ENCODE results near the gene MRPL20.
"Not testable (repeated sequence)": the region's sequence is repeated elsewhere in the genome, so short reads cannot be mapped to it uniquely, and the experiment has no call there.

MRPL20 gene

GRCh38 chr1:1411626-1412025 lies 4.5 kb upstream of the MRPL20 start:
- no peak for DNase-seq (ENCODE audit: low read depth in 2 of 2, low spot score in 1 of 2)

DNA sequence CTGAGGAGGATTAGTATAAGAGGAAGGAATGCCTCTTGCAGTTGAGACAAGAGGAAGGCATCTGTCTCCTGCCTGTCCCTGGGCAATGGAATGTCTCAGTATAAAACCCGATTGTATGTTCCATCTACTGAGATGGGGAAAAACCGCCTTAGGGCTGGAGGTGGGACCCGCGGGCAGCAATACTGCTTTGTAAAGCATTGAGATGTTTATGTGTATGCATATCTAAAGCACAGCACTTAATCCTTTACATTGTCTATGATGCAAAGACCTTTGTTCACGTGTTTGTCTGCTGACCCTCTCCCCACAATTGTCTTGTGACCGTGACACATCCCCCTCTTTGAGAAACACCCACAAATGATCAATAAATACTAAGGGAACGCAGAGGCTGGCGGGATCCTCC lies 3.1 kb upstream of the MRPL20 start:
- not testable (repeated sequence) for DNase-seq (ENCODE audit: low read depth in 2 of 2, low spot score in 1 of 2)

GRCh38 chr1:1407636-1408318 lies 684 bp upstream of the MRPL20 start:
- no peak for DNase-seq (ENCODE audit: low read depth in 2 of 2, low spot score in 1 of 2)

GRCh38 chr1:1406101-1406820 lies 832 bp downstream of the MRPL20 start:
- DNase-seq (ENCODE audit: low read depth in 2 of 2, low spot score in 1 of 2): no peak

- DNase-seq (ENCODE audit: low read depth in 2 of 2, low spot score in 1 of 2): no peak
Observed at GRCh38 chr1:1403653-1404052, 3.4 kb downstream of the MRPL20 start.

DNA sequence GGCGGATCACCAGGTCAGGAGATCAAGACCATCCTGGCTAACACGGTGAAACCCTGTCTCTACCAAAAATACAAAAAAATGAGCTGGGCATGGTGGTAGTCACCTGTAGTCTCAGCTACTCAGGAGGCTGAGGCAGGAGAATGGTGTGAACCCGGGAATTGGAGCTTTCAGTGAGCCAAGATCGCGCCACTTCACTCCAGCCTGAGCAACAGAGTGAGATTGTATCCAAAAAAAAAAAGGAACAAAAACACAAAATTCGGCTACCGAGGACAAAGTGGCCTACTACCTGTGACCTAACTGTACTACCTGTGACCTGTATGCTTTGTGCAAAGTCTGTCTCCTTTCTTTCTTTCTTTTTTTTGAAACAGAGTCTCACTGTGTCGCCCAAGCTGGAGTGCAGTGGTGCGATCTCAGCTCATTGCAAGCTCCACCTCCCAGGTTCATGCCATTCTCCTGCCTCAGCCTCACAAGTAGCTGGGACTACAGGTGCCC lies 4.1 kb downstream of the MRPL20 start:
- DNase-seq (ENCODE audit: low read depth in 2 of 2, low spot score in 1 of 2): not testable (repeated sequence)

- no peak for DNase-seq (ENCODE audit: low read depth in 2 of 2, low spot score in 1 of 2)
Observed at GRCh38 chr1:1402072-1402900, 4.8 kb downstream of the MRPL20 start.

GRCh38 chr1:1401457-1402010 lies 5.6 kb downstream of the MRPL20 start:
- no peak for DNase-seq (ENCODE audit: low read depth in 2 of 2, low spot score in 1 of 2)

- no peak for DNase-seq (ENCODE audit: low read depth in 2 of 2, low spot score in 1 of 2)
Observed at GRCh38 chr1:1400576-1401456, 6.3 kb downstream of the MRPL20 start.

DNA sequence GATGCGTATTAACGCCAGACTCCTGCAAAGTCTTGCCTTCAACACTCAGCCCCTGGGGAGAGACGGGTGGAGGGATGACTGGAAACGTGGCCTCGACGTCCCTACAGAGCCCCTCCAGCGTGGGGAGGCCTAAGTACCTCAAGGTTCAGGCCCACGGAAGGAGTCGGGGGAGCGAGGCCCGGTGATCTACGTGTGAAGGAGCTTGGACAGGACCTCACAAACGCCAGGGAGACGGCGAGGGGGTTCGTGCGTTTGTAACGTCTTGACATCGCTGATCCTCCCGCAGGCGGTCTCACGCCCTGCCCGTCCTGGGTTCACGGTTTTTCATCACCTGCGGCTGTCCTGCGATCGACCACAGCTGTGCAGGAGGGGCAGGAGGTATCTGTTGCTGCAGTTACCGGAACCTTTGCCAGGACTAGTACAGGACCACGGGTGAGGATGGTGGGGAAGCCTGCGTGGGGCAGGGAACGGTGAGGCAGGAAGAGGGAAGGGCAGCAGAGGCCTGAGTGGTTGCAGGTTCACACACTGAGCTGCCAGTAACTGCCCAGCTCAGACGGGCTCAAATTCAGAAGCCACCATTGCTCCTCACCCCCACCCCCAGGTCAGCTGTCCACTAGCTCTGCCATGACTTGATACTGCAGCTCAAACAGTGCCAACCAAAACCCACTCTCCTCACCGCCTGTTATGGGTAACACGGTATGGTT lies 7.1 kb downstream of the MRPL20 start:
- no peak for DNase-seq (ENCODE audit: low read depth in 2 of 2, low spot score in 1 of 2)

- peak; percentile 94 to 98 for DNase-seq (ENCODE audit: low read depth in 2 of 2, low spot score in 1 of 2)
Observed at GRCh38 chr1:1399187-1399871, 7.8 kb downstream of the MRPL20 start, which contains the start of gene CCNL2. Gene CCNL2 (minus strand): TSS chr1:1399335. CDS start chr1:1399306, 29 bp downstream.

DNA sequence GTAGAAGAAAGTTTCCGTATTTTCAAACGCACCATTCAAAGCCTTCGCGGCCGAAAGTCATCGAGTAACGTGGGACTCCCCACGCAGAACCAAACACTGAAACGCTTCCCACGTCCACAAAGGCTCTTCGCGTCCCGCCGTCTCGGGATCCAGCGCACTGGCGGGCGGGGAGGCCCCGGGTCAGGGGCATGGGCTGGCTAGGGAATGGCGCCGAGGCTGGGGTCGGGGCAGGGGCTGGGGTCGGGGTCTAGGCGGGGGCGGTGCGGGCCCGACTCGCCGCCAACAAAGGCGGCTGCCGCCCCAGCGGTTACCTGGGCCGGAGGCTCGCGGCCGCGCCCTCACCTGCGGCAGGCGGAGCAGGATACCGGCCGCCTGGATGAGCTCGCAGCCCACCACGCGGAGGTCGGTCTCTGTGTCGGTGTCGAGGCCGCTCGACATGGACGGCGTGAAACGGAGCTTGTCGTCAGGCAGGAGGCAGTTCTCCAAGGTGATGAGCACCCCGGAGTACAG lies 8.4 kb downstream of the MRPL20 start:
- DNase-seq (ENCODE audit: low read depth in 2 of 2, low spot score in 1 of 2): no peak

GRCh38 chr1:1397839-1398523 lies 9.1 kb downstream of the MRPL20 start:
- no peak for DNase-seq (ENCODE audit: low read depth in 2 of 2, low spot score in 1 of 2)

DNA sequence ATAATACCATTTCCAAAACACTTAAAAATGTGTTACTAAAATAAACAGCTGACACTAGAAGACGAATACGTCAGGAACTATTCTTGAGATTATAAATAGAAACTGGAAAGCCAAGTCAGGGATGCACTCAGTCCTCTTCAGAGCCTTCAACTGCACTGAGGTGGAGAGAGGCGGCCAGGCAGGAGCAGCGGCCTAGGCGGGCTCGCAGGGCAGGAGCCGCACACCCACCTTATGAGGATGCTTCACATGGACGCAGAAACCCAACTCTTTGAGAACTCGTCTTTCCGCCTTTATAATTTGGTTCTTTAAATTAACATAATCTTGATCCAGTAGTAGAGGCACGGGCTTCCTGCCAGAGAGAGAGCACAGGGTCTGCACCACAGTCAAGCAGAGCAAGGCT lies 11.9 kb downstream of the MRPL20 start:
- DNase-seq (ENCODE audit: low read depth in 2 of 2, low spot score in 1 of 2): no peak

- DNase-seq (ENCODE audit: low read depth in 2 of 2, low spot score in 1 of 2): no peak
Observed at GRCh38 chr1:1394116-1394515, 13.0 kb downstream of the MRPL20 start.

- DNase-seq (ENCODE audit: low read depth in 2 of 2, low spot score in 1 of 2): no peak
Observed at GRCh38 chr1:1393428-1393827, 13.7 kb downstream of the MRPL20 start.

GRCh38 chr1:1393014-1393413 lies 14.1 kb downstream of the MRPL20 start:
- no peak for DNase-seq (ENCODE audit: low read depth in 2 of 2, low spot score in 1 of 2)

- DNase-seq (ENCODE audit: low read depth in 2 of 2, low spot score in 1 of 2): no peak
Observed at GRCh38 chr1:1391225-1391624, 15.9 kb downstream of the MRPL20 start.

Data from stimulated activated CD8-positive, alpha-beta memory T cell treated with anti-CD3 and anti-CD28 coated beads, Interleukin-4, amount 100 ng/mL, for 1 hour (primary cell).